RPMI7951 (cell line): ENCODE results near the gene KBTBD3. TPM values are rescaled to one million over a fixed set of nuclear protein-coding genes. Genes with fewer than 3 reads are reported as not detected.

Source experiments
- DNase-seq: peaks from one replicate; pipeline ENCODE4 v3.0.0-alpha.2; 2012; ENCODE audit warnings: low read depth
- total RNA-seq: library from RNA; depleted of rRNA; stranded (reverse); fragments of >200 nt; shearing (Covaris generic); gene quantifications from 2 replicates; pipeline ENCODE4 v1.2.3, GENCODE V29; 2014; rRNA removed

KBTBD3 gene, protein sequence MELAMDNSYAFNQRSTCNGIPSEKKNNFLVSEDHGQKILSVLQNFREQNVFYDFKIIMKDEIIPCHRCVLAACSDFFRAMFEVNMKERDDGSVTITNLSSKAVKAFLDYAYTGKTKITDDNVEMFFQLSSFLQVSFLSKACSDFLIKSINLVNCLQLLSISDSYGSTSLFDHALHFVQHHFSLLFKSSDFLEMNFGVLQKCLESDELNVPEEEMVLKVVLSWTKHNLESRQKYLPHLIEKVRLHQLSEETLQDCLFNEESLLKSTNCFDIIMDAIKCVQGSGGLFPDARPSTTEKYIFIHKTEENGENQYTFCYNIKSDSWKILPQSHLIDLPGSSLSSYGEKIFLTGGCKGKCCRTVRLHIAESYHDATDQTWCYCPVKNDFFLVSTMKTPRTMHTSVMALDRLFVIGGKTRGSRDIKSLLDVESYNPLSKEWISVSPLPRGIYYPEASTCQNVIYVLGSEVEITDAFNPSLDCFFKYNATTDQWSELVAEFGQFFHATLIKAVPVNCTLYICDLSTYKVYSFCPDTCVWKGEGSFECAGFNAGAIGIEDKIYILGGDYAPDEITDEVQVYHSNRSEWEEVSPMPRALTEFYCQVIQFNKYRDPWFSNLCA
- total RNA-seq: 3.1 and 5.0 TPM in 2 replicates

DNA sequence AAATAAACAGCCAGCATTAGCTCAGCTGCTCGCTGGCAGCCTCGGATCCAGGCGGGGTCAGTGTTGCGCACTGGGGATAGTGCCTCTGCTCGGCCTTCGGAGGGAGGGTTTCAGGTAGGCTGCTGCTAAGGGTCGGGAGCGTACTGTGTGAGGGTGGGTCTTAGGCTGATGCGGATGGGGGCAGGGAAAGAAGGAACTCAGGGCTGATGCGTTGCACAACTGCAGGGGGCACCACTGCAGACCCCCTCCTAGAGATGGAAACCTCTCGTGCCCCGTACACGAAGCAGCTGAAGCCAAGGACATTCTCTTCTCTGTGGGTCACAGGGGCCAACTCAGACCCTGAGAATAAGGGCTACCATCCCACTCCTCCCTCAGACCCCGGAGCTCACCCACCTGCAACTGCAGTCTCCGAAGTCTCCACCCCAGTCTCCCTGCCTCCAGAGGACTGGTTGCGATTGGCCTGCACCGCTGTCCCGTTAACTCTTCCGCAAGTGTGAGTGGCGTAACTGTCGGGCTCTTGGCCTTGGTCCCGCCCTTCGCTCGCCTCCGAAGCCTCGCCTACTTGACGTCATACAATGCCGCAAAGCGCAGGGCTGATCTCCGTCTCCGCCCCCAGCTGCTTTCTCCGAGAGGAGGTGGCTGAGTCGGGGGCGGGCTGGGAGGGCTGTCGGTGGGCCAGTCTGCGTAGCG, at the start of gene KBTBD3:
Gene KBTBD3 (minus strand): TSS at position 429 of the 690 bp plus-strand sequence. CDS start 18,250 bp downstream, outside the sequence.
- DNase-seq: peak; percentile 99

DNA sequence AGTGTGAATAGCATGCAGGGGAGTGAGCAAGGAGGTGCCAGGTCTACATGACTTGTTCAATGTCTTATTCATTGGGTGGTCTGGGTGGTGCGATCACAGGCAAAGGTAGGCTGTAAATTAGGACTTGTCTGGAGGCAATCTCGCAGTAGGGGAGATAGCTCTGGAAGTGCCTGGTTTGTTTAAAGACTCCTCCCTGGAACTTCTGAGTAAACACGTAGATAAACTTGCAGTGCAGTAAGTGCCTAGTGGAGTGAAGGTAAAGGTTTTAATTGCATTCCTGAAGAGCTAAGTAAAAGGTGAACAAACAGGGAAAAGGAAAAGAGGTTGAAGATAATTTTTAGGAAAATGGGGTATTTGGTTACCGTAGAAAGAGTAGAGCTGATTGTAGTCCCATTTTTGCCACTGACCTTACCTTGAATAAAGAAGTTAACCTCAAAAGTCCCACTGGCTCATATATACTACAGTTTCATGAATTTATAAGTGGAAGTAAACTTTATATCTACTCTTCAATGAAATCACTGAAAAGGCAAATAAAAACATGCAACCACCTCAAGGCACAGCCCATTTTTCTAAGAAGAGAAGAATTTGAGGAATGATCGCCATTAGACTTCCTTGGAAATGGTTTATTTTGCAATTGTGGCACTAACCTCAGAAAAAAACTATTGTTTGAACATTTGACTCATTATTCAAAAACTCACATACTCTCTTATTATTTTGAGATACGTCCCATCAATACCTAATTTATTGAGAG, 44.6 kb upstream of the KBTBD3 start:
- DNase-seq: no peak

DNA sequence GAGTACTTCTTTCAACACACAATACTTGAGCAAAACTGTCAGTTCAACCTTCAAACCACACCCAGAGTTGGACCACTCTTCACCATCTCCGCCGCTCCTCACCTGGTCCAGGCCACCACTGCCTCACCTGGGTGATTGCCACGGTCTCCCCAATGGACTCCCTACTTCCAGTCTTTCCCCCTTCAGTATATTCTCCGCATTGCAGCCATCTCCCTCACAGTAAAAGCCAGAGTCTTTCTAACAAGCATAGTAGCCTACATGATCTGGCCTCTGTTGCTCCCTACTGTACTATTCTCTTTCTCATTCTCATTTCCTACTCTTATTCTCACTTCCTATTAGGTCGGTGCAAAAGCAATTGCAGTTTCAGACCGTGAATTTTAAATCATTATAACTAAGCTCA, 28.8 kb upstream of the KBTBD3 start:
- DNase-seq: no peak

DNA sequence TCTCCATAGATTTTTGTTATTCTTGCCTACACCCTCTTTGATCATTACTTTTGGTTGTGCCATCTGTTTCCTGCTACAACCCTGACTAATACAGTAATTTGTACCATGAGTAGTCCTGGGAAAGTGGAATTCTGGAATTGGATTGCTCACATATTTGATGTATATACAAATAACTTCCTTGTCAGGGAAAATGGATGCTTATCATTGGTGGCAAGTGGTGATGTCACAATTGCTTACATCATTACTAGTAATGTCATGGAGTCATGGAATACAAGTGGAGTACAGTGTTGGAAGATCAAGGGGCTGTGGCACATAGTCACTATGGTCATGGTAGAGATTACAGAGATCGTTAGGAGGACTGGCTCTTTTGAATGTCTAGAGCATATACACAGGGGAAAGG, 24.7 kb upstream of the KBTBD3 start:
- DNase-seq: peak; percentile 8

DNA sequence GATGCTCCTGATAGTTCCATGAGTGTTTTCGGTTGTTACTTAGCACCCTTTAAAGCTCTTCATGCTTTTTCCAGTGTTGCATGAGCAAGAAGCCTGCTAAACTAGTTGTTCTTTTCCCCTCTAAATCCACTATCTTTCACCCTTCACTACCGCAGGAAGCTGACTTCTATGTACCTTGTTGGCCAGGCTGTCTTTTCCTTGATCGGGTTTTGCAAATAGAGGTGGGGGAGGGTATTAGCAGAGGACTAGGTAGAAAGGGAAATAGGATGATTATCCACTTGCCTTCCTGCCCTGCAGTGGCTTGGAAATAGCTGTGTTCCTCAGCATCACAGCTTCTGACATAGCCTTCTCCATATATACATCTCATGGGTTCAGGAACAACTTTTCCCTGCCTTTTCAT, 24.2 kb upstream of the KBTBD3 start:
- no peak for DNase-seq

DNA sequence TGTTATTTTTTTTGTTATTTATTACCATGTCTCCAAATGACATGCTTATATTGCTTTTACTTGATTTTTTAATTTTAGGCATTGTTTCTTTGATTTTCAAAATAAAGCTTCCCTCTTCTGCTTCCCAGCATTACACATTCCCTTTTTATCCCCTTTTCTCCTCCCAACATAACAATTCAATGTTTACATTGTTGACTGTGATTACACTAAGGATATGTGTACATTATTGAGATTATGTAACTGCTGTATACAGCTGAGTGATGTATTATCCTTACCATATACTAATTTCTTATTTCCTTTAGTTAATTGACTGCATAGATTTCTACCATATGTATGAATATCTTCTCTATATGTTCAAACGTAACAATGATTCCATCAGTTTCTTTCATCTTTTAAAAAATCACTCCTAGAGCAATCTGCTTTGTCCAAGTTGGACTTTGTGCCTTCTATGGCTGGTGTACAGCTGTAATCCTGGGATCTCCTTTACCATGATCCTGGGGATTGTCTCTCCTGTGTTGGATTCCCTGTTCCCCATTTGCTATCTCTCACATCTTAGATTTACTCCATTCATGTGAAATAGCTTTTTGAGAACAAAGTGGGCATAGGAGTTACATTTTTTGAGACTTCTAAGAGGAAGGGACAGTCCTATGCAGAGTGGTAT, 21.9 kb upstream of the KBTBD3 start:
- no peak for DNase-seq

DNA sequence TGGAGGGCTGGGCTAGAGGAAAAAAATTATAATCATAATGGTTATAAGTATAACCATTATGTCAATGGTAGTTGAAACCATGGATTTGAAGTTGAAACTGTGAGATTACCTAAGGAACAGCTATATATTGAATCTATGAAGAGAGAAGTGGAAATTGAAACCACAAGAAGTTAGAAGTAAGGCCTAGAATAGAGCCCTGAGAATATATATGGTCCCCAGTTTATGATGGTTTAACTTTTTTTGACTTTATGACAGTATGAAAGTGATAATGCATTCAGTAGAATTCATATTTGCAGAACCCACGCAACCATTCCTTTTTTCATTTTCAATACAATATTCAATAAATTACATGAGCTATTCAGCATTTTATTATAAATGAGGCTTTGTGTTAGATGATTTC, 15.3 kb upstream of the KBTBD3 start:
- DNase-seq: no peak

DNA sequence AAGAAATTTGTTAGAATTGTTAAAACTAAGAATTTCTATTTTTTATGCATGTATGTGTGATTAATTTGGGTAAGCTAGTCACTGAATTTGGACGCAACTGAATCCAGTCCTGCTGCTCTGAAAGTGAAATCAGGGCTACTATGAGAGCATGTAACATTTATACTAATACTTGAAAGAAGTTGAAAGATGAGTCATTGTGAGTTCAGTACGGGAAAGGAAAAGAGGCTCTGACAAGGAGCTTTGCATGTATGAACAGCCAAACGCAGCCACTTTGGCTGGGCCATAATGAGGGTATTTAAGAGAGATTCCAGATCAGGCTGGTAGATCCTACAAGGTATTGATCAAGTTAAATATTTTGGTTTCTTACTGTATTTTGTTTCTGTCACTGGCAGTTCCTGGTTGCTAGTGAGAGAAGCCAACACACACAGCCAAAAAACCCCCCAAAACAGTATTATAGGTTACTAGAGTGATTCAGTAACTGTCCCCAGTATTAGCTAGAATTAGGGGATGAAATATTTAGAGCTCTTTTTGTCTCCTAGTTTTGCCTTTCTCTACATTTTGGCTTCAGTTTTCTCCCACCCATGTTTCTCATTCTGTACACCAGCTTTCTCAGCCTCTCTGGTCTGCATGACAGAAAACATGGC, 14.5 kb upstream of the KBTBD3 start:
- peak; percentile 70 for DNase-seq

DNA sequence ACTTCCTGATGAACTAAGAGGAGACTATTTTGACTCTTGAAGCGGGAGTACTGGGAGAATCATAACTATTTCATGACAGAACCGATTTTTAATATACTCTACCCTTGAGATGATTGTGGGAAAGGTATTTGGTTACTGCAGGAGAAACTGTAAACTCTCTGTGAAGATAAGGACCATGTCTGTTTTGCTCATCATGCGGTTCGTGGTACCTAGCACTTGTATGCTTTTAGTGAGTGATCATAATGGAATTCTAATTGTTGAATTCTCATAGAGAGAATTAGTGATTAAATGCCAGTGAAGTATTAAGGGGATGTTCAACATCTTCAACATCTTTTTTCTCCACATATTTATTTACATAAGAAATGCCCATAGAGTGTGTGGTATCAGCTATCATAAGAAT, 11.7 kb upstream of the KBTBD3 start:
- DNase-seq: no peak

DNA sequence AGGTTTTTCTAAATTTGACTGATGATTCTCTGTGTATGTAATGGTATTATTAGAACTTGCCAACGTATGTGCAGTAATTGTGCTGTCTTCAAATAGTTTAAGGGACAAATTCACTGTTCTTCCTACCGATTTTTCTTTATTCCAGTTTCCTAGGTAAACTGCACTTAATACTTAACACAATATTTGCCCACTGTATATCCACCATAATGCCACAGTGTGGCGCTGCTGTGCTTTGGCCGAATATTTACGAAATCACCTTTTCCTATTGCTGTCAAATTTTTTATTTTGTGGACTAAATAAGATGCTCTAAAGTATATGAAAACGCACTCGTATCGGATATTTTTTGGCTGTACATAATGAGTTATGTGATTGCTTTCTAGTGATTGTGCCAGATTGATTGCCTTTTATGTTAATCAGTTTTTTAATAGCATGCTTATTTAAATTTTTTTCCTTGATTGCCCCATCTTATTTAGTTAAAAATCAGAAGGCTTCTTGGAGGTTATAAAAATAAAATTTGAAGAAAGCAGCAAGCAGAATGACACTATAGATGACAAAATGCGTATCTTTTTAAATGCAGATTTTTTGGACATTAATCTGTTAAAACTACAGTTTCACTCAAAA, 10.8 kb upstream of the KBTBD3 start:
- peak; percentile 46 for DNase-seq

DNA sequence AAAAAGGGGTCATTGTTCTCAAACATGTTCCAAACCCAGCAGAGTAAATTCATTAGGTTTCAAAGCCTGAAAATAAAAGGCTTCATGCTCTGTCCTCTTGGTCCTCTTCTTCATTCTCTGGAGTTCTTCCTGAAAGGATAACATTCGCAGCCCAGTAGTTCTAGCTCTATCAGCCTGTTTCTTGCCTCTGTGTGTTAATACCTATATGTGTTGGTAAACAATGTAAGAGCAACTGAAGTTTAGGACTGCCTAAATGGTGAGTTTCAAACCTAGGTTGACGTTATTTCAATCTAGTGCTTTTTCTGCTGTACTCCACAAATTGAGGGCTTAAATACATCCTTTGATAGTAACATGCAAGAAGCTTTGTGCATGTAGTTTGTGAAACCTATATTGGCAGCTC, 9.7 kb upstream of the KBTBD3 start:
- no peak for DNase-seq

DNA sequence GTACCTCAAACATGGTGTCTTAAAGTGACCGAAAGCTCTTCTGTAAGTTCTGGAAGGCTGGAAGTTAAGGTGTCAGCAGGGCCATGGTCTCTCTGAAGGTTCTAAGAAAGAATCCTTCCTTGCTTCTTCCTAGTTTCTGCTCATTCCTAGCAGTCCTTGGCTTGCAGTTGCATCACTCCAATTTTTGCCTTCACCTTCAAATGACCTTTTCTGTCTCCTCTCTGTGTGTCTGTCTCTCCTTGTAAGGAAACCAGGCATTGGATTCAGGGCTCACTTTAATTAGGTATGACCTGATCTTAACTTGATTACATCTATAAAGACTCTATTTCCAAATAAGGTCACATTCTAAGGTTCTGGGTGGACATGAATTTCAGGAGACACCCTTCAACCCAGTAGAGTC, 9.0 kb upstream of the KBTBD3 start:
- DNase-seq: no peak

DNA sequence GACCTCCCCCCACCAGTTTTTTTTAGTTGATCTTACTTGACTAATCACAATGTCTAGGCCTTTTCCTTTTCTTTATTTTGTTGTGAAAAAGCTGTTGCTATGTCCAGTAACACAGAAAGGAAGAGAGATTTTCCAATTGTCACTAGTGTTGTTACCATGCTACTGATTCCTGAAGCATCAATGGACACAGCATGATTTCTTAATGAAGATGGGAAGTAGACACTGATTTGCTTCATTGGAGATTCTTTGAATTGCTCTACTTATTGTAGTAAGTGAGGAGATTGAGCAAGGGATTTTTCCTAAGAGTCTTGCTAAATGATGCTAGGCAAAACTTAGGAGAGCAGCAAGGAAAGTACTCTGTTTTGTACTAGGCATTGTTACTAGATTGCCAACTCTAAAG, 4.9 kb upstream of the KBTBD3 start:
- DNase-seq: no peak

DNA sequence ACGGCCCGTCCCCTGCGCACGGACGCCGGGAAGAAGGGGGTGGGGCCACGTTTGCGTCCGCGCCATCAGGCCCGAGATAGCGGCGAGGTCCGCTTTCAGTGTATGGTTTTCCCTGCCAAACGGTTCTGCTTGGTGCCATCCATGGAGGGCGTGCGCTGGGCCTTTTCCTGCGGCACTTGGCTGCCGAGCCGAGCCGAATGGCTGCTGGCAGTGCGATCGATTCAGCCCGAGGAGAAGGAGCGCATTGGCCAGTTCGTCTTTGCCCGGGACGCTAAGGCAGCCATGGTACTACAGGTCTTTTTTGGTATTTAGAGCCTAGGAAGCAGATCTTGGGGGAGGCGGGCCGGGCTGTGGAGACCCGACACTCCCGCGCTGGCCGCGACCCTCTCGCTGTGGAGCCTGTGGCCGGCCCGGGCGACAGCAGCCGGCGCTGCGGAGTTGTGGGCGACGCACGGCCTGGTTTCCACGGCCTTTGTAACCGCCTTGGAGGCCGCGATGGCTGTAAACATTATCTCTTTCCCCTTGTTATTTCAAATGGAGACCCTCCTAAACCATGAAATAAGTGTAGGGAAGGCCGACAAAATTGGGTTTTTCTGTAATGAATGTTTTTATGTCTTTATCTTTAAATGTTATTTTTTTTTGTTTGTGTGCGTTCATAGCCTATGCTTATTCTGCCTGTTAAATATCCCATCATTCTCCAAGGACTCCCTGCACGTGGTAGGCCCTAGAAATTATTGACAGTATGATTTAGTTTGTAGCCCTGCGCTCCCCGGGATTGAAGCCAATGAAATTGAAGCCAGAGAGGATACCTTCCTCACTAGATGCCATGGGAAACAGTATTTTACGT, 685 bp upstream of the KBTBD3 start, which contains the start of gene AASDHPPT:
Gene AASDHPPT (plus strand): TSS at position 54 of the 847 bp plus-strand sequence. CDS start 49 bp downstream, at position 103.
- peak; percentile 38 for DNase-seq

DNA sequence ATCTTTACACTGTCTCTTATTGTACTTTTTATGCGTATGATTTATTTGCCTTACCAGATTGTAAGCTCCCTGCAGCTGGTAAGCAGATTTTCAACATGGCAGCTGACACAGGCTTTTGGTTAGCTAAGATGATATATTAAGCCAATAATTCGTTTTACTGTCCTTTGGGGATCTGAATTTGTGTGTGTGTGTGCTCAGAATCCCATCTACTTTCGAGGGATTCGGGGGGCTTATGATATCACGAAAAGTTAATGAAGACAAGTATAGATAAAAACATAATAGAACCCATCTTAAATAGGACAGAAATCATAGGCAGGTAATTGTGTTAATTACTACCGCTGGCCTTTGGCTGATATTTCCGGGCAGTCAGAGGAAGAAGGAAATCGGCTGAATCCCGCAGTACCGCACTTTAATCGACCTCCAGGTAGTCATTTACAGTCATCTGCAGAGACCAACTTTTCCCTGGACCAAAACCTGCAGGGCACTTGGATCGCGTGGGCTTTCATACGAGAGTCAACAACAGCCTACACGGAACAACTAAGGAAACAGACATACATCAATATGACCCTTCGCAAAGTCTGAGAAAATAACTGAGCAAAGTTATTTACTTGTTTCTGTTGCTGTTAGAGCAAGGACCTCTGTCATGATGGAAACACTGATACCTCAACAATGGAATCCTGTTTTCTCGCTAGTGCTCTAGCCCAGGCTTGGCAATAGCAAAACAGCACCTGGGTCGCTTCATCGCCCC, 802 bp downstream of the KBTBD3 start:
- DNase-seq: no peak

DNA sequence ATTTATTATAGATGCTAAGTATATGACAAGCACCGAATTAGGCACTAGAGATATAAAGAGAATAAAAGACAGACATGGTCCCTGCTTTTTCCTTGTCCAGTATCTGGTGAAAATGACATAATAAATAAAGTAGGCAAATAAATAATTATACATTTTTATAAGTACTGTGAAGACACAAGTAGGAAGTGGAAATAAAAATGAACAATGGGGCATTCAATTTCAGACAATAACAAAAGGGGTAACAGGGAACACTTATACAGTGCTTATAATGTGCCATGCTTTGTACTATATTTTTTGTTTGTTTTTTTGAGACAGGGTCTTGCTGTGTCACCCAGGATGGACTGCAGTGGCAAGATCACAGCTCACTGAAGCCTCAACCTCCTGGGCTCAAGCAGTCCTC, 4.3 kb downstream of the KBTBD3 start:
- no peak for DNase-seq

DNA sequence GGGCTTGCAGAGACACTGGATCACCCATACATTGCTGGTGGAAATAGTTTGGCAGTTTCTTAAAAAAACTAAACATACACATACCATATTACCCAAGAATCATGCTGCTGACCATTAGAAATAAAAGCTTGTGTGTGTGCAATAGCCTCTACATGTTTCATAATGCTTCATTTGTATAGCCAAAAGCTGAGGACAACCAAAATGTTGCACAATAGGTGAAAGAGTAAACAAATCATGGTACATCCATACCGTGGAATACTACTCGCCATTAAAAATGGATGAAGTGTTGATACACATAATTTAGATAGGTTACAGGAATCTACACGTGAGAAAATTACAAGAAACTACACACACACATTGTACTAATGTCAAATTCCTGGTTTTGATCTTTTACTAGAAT, 6.5 kb downstream of the KBTBD3 start:
- no peak for DNase-seq

DNA sequence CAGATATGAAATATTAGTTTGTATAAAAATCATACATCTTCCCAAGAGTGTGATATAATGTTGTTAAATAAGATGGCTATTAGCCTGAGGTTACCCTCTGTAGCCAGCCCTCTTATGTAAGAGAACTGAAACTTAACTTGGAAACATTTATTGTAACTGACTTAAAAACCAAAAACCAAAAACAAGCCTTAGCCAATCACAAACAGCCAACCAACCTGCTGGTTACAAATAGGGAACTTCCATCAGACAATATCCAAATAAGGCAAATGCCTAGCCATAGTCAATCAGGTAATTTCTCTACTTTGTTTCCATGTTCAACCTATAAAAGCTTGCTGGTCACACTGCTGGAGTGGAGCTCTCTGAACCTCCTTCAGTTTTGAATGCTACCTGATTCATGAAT, 14.1 kb downstream of the KBTBD3 start:
- no peak for DNase-seq
